Measurements from ENCODE around the gene COLGALT1.

Gene COLGALT1

DNA sequence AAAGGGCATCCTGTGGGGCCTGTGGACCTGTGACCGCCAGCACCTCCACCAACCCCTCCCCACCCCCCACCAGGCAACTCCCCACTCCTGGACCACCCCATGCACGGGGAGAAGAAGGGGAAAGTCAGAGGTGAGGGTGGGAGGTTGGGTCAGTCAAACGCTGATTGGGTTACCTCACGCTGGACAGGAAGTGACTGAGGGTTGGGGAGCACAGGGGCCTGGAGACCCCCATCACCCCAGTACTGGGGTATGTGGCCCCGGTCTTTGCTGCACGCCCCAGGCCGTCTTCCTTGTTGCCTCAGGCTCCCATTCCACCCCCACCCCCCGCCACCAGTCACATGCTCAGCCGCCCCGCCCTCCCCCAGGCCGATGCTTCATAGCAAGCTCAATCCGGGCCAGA is 59.0 kb downstream of the COLGALT1 start:
- TF ChIP-seq, protein P1, sequence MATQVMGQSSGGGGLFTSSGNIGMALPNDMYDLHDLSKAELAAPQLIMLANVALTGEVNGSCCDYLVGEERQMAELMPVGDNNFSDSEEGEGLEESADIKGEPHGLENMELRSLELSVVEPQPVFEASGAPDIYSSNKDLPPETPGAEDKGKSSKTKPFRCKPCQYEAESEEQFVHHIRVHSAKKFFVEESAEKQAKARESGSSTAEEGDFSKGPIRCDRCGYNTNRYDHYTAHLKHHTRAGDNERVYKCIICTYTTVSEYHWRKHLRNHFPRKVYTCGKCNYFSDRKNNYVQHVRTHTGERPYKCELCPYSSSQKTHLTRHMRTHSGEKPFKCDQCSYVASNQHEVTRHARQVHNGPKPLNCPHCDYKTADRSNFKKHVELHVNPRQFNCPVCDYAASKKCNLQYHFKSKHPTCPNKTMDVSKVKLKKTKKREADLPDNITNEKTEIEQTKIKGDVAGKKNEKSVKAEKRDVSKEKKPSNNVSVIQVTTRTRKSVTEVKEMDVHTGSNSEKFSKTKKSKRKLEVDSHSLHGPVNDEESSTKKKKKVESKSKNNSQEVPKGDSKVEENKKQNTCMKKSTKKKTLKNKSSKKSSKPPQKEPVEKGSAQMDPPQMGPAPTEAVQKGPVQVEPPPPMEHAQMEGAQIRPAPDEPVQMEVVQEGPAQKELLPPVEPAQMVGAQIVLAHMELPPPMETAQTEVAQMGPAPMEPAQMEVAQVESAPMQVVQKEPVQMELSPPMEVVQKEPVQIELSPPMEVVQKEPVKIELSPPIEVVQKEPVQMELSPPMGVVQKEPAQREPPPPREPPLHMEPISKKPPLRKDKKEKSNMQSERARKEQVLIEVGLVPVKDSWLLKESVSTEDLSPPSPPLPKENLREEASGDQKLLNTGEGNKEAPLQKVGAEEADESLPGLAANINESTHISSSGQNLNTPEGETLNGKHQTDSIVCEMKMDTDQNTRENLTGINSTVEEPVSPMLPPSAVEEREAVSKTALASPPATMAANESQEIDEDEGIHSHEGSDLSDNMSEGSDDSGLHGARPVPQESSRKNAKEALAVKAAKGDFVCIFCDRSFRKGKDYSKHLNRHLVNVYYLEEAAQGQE (IDR thresholded peaks at IDR 0.05; ENCODE audit: insufficient read depth in 1 of 2, low read depth in 2 of 2, low read length in 2 of 2) = no peak
- TF ChIP-seq TAF1 (IDR thresholded peaks at IDR 0.05; ENCODE audit: borderline replicate concordance, insufficient read depth, low read length) (no peak), POLR2AphosphoS5 (IDR thresholded peaks at IDR 0.05; ENCODE audit: low read depth, low read length) (no peak), FOXP2 (optimal IDR thresholded peaks at IDR 0.05; ENCODE audit: borderline replicate concordance, extremely low read depth, extremely low read length, insufficient read depth) (no peak), SIN3A (IDR thresholded peaks at IDR 0.05; ENCODE audit: borderline replicate concordance, insufficient read depth, low read length) (no peak)

DNA sequence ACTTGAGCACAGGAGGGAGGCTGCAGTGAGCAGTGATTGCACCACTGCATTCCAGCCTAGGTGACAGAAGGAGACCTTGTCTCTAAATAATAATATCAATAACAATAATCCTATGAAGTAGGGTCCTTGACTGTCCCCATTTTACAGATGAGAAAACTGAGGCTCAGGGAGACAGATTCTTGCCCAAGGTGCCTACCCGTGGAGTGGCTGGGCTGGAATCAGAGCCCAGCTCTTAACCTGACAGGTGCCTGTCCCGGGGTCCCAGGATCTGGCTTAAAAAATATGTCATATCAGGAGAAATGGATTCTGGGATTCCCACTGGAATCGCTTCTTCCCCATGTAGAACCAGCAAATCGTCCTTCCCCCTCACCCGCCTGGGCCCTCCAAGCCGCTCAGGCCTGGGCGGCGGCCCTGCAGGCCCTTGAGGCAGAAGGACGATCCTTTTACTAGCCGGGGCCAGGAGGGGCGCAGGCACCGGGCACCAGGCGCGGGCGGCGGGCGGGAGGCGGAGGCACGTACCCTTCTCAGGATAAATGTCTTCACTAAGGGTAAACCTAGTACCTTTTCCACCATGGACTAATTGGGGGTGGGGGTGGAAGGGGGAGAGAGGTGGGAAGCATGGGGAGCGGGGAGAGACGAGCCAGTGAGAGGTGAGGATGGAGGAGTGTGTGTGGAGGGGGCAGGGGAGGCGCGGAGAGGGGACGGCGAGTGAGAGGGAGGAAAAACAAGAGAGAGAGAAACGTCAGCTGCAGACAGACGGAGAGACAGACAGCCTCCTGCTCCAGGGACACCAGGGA is 60.6 kb downstream of the COLGALT1 start:
- TF ChIP-seq SIN3A (IDR thresholded peaks at IDR 0.05; ENCODE audit: borderline replicate concordance, insufficient read depth, low read length) = no peak
- TF ChIP-seq TAF1 (IDR thresholded peaks at IDR 0.05; ENCODE audit: borderline replicate concordance, insufficient read depth, low read length) = no peak
- TF ChIP-seq FOXP2 (optimal IDR thresholded peaks at IDR 0.05; ENCODE audit: borderline replicate concordance, extremely low read depth, extremely low read length, insufficient read depth) = no peak
- TF ChIP-seq, protein P1 (IDR thresholded peaks at IDR 0.05; ENCODE audit: insufficient read depth in 1 of 2, low read depth in 2 of 2, low read length in 2 of 2) = no peak
- no peak for TF ChIP-seq POLR2AphosphoS5 (IDR thresholded peaks at IDR 0.05; ENCODE audit: low read depth, low read length)

DNA sequence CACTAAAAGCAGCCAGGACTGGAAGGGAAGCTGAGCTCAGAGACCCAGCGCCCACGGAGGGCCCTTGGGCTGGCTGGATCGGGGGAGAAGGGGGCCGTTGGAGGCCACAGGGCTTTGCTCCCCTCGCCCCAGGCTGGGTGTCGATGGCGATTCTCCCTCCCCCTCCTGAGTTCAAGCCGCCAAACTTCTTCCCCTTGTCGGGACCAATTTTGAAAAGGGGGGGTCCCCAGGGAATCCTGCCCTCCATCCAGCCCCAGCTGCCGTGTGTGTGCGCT is 61.2 kb downstream of the COLGALT1 start:
- TF ChIP-seq FOXP2 (optimal IDR thresholded peaks at IDR 0.05; ENCODE audit: borderline replicate concordance, extremely low read depth, extremely low read length, insufficient read depth) (no peak), TAF1 (IDR thresholded peaks at IDR 0.05; ENCODE audit: borderline replicate concordance, insufficient read depth, low read length) (no peak), POLR2AphosphoS5 (IDR thresholded peaks at IDR 0.05; ENCODE audit: low read depth, low read length) (no peak), SIN3A (IDR thresholded peaks at IDR 0.05; ENCODE audit: borderline replicate concordance, insufficient read depth, low read length) (no peak)
- TF ChIP-seq, protein P1 (IDR thresholded peaks at IDR 0.05; ENCODE audit: insufficient read depth in 1 of 2, low read depth in 2 of 2, low read length in 2 of 2) = no peak

DNA sequence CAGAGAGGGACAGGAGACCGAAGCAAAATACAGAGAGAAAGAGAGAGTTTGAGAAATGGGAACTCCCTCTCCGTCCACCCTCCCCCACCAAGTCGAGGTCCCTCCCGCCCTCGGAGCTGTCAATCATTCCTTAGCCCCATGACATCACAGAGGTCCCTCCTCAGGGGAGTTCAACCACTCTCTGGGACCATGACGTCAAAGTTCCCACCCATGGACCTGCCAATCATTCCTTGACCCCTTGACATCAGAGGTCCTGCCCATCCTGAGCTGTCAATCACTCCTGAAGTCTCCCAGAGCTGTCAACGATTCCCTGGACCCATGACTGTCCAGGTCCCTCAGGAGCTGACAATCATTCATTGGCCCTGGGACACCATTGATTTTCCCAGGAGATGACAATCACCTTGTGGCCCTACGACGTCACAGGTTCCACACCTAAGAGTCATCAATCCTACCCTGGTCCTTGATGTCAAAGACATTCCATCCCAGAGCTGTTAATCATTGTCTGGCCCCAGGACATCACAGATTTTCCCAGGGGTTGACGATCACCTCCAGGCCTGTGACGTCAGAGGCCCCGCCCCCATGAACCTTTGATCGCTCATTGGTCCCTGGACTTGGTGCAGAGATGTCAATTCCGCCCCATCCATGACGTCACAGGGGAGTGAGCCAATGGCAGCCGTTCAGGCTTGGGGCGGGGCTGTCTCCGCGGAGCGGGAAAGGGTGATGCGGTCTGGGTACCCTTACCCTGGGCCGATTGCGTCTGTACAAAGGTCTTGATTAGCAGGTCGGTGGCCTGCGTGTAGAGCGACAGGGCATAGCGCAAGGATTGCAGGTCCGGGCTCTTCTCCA is 61.7 kb downstream of the COLGALT1 start:
- TF ChIP-seq FOXP2 (optimal IDR thresholded peaks at IDR 0.05; ENCODE audit: borderline replicate concordance, extremely low read depth, extremely low read length, insufficient read depth) (no peak), POLR2AphosphoS5 (IDR thresholded peaks at IDR 0.05; ENCODE audit: low read depth, low read length) (no peak), TAF1 (IDR thresholded peaks at IDR 0.05; ENCODE audit: borderline replicate concordance, insufficient read depth, low read length) (no peak), SIN3A (IDR thresholded peaks at IDR 0.05; ENCODE audit: borderline replicate concordance, insufficient read depth, low read length) (no peak)
- TF ChIP-seq, protein P1 (IDR thresholded peaks at IDR 0.05; ENCODE audit: insufficient read depth in 1 of 2, low read depth in 2 of 2, low read length in 2 of 2) = no peak

Data from PFSK-1 (cell line).